GM18519 (cell line): ENCODE results near the gene BMS1.
"Not testable (repeated sequence)": the region's sequence is repeated elsewhere in the genome, so short reads cannot be mapped to it uniquely, and the experiment has no call there.

ENCODE experiments used
- ATAC-seq: cut with Tn5 transposase; IDR thresholded peaks from one replicate; pipeline ENCODE4 v1.9.1; 2021; ENCODE audit warnings: mild to moderate bottlenecking, moderate library complexity; ENCODE audit not compliant: unreplicated experiment, low FRiP score

Gene BMS1

GRCh38 chr10:42864575-42864974, 82.0 kb downstream of the BMS1 start:
- ATAC-seq = no peak

GRCh38 chr10:42865716-42866114, 83.1 kb downstream of the BMS1 start:
- ATAC-seq = no peak

- ATAC-seq = no peak
Observed at GRCh38 chr10:42866115-42866995, 83.8 kb downstream of the BMS1 start.

DNA sequence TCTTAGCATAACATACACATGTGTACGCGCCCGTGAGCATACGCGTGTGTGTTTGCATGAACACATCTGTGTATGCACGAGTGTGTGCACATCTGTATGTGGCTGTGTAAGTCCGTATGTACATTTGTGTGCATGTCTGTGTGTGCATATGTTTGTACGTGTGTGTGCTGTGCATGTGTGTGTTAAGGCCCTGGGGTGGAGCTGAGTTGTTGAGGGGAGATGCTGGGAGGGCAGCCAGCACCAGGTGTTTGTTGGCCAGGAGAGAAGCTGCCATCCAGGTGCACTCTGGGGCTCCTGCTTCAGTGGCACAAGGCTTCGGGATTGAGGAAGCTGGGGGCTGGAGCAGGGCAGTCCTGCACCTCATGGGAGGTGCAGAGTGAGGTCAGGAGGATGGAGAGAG, 85.0 kb downstream of the BMS1 start:
- ATAC-seq = no peak

DNA sequence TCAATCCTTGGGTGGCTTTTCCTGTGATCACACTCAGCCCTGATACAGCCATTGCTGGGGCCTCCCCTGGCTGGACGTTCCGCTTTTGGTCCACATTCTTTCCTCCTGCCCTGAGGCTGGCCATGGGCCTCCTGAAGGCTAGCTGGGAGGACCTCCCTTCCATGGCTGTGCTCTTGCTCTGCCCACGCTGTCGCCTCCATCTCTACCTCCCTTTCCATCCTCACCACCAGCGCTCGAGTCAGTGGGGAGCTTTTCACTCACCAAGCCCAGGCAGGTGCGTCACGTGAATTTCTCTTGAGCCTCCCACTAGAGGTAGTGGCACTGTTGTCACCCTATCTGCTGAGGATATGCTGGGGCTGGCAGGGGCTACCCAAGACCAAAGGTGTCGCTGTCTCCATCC, 85.9 kb downstream of the BMS1 start:
- no peak for ATAC-seq

GRCh38 chr10:42869977-42870350, 87.4 kb downstream of the BMS1 start:
- no peak for ATAC-seq

DNA sequence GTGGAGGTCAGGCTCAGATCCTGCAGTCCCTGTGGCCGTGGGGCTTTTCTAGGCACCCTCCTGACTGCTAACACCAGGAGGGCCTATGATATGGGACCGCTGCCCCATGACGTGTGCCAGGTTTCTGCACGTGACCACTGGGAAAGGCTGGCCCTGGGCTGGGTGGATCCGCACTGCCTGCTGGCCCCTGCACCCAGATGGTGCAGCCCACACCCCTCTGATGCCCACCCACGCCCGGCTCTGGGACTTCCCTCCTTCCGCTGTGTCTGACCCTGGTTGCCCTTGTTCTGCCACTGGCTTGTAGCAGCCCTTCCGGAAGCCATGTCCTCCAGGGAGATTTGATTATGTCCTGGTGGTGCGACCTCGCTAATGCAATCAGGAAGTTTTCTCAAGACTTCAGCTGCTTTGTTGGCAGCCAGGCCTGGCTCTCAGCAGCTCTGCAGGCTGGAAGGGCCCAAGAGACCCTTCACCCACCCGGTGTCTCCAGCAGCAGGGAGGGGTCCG, 88.6 kb downstream of the BMS1 start:
- not testable (repeated sequence) for ATAC-seq

GRCh38 chr10:42871823-42872222, 89.2 kb downstream of the BMS1 start:
- ATAC-seq = no peak

- no peak for ATAC-seq
Observed at GRCh38 chr10:42872865-42873435, 90.4 kb downstream of the BMS1 start.

- ATAC-seq = no peak
Observed at GRCh38 chr10:42874713-42875387, 92.3 kb downstream of the BMS1 start.

DNA sequence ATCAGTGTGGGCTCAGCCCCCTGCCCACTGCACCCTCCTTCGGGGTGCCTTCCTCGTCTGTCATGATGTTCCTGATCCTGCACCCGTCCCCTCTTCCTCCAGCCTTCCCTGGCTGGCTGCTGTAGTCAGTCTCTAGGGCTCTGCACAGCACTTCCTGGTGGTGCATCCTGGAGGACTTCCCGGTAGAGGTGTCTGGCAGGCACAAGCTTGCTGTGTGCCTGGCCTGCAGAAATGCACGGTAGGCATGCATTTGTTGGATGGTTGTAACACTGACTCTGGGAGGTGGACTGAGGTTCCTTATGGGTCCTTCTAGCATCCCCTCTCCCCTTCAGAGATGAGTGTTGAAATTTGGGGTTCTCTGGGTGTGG, 92.8 kb downstream of the BMS1 start:
- no peak for ATAC-seq

GRCh38 chr10:42875798-42876341, 93.3 kb downstream of the BMS1 start:
- no peak for ATAC-seq

DNA sequence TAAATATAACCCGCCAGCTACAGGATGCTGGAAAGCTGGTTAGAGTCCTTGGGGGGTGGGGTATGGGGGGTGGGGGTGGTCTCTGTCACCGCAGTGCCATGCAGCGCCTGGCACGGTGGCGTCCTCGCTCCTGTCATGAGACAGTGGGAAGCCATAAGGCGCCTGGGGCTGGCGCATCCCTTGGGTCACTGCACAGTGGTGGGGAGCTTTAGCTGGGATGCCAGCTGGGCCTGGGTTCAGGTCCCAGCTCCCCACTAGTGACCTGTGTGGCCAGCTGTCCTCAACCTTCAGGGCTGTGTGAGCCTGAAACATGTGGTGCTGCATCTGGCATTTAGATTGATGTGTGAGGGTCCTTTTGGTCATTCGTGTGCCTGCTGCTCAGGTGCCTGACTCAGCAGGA, 93.9 kb downstream of the BMS1 start:
- no peak for ATAC-seq

- ATAC-seq = no peak
Observed at GRCh38 chr10:42876945-42877344, 94.3 kb downstream of the BMS1 start.

- no peak for ATAC-seq
Observed at GRCh38 chr10:42877496-42878030, 95.0 kb downstream of the BMS1 start.

- ATAC-seq = no peak
Observed at GRCh38 chr10:42878134-42878820, 95.7 kb downstream of the BMS1 start.

DNA sequence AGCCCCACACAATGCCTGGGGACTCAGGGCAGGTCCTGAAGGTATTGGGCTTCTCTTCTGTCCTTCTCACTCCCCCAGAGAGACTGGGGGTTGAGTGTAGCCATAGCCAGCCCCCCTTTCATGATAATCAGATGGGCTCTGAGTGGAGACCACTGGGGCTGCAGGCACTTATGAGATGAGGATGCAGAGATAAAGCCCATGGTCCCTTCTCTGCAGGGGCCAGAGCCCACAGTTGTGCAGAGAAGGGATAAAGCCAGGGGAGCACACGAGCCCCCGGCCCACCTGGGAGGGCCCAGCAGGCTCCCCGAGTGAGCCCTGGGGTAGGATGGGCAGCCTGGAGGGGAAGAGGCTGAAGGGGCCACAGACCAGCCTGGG, 96.2 kb downstream of the BMS1 start:
- no peak for ATAC-seq

DNA sequence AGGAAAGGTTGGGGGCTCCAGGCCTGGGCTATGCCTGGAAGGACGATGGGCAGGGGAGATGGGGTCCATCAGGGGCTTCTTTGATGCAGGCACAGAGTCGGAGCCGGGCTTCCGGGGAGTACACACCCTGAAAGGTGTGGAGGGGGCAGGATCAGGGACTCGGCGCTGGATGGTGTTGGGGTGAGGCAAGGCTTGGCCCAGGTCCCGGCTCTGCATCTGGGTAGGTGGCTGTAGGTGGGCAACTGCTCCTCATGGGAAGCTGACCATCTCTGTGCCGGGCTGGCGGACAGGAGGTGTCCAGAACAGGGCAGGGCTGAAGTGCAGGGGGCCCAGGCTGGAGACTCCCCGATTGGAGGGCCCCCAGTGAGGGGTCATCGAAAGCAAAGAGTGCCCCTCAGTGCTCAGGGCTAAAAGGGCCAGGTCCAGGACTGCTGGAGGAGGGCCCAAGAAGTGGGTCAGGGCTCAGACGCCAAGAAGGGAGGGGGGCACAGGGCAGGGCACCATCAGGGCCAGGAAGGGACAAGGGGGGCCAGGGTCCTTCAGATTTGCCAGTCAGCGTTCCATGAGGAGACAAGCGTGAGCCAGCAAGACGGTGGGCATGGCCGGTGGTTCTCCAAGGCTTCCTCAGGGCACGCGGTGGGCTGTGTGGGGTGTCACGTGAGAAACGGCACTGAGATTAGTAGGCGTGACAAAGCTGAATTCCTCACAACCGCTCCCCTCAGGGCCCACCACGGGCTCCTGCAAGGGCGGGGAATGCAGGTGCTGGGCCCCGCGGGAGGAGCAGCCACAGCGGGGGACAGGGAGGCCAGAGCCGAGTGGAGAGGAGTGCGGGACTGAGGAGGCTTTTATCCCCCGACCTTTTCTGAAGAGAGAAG, 97.0 kb downstream of the BMS1 start:
- ATAC-seq = no peak

GRCh38 chr10:42880255-42880620, 97.6 kb downstream of the BMS1 start:
- ATAC-seq = no peak

GRCh38 chr10:42882597-42882996, 100.0 kb downstream of the BMS1 start:
- ATAC-seq = no peak
